Central memory CD8-positive, alpha-beta T cell (primary cell): Measurements from ENCODE around the gene HS3ST1.
"Not testable (repeated sequence)": the region's sequence is repeated elsewhere in the genome, so short reads cannot be mapped to it uniquely, and the experiment has no call there.

ENCODE experiments used
- ATAC-seq: fragments of 150-1000 bp; cut with Tn5 transposase; replicated peaks from 2 replicates; pipeline ENCODE4 v1.10.0; 2022; ENCODE audit warnings: mild to moderate bottlenecking, moderate FRiP score, moderate number of reproducible peaks; ENCODE audit not compliant: poor library complexity, severe bottlenecking; ENCODE audit errors: extremely low read depth
- DNase-seq, 2 donors: peaks; one replicate each; pipeline ENCODE4 v3.0.0; 2021; ENCODE audit warnings: low spot score in 2 of 2
- H3K27ac Mint-ChIP-seq: one replicate; pipeline ENCODE4 v1.8.0; 2022; ENCODE audit warnings: low read depth, mild to moderate bottlenecking, moderate library complexity, mixed read lengths
- H3K27me3 Mint-ChIP-seq: one replicate; pipeline ENCODE4 v1.8.0; 2022; ENCODE audit warnings: mixed read lengths
- H3K36me3 Mint-ChIP-seq: one replicate; pipeline ENCODE4 v1.8.0; 2022; ENCODE audit warnings: mild to moderate bottlenecking, moderate library complexity, mixed read lengths; ENCODE audit not compliant: insufficient read depth
- H3K4me1 Mint-ChIP-seq: one replicate; pipeline ENCODE4 v1.8.0; 2022; ENCODE audit warnings: mixed read lengths
- H3K4me3 Mint-ChIP-seq: one replicate; pipeline ENCODE4 v1.8.0; 2022; ENCODE audit warnings: mild to moderate bottlenecking, moderate library complexity, mixed read lengths
- H3K9me3 Mint-ChIP-seq: one replicate; pipeline ENCODE4 v1.8.0; 2022; ENCODE audit warnings: mixed read lengths

The HS3ST1 gene

GRCh38 chr4:11415409-11416070 is 13.2 kb downstream of the HS3ST1 start:
- ATAC-seq, result no peak
- Mint-ChIP-seq H3K4me1 (no peaks in the 10 kb centered on the region), H3K27ac (no peak overlapping the region)

GRCh38 chr4:11412211-11412610 is 16.5 kb downstream of the HS3ST1 start:
- Mint-ChIP-seq H3K4me3 (no peak overlapping the region), H3K4me1 (no peaks in the 10 kb centered on the region), H3K36me3 (peaks cover 3% of the 10 kb centered on the region)

More at GRCh38 chr4:11415409-11416070, 13.2 kb downstream of the HS3ST1 start:
- no peak for DNase-seq
- peaks cover 1% of the 10 kb centered on the region for H3K36me3 Mint-ChIP-seq
- no peaks in the 10 kb centered on the region for H3K9me3 Mint-ChIP-seq
- no peaks in the 10 kb centered on the region for H3K27me3 Mint-ChIP-seq
- no peak overlapping the region for H3K4me3 Mint-ChIP-seq

GRCh38 chr4:11409632-11410031 is 19.1 kb downstream of the HS3ST1 start:
- H3K9me3 Mint-ChIP-seq, result no peaks in the 10 kb centered on the region
- no peak overlapping the region for H3K4me3 Mint-ChIP-seq
- DNase-seq (no peak), ATAC-seq (no peak)
- H3K27me3 Mint-ChIP-seq, result peaks cover 9% of the 10 kb centered on the region
- peaks cover 3% of the 10 kb centered on the region for H3K36me3 Mint-ChIP-seq
- no peaks in the 10 kb centered on the region for H3K4me1 Mint-ChIP-seq
- H3K27ac Mint-ChIP-seq, result no peak overlapping the region

More at GRCh38 chr4:11412211-11412610, 16.5 kb downstream of the HS3ST1 start:
- no peak overlapping the region for H3K27ac Mint-ChIP-seq
- ATAC-seq (no peak), DNase-seq (no peak)
- no peaks in the 10 kb centered on the region for H3K9me3 Mint-ChIP-seq
- H3K27me3 Mint-ChIP-seq, result peaks cover 9% of the 10 kb centered on the region

- Mint-ChIP-seq H3K27me3 (peaks cover 9% of the 10 kb centered on the region), H3K9me3 (no peaks in the 10 kb centered on the region), H3K36me3 (peaks cover 3% of the 10 kb centered on the region), H3K27ac (no peak overlapping the region), H3K4me3 (no peak overlapping the region), H3K4me1 (no peaks in the 10 kb centered on the region)
- ATAC-seq (no peak), DNase-seq (no peak)
Observed at GRCh38 chr4:11408233-11408967, 20.3 kb downstream of the HS3ST1 start.

- H3K27ac Mint-ChIP-seq, result no peak overlapping the region
- H3K9me3 Mint-ChIP-seq, result no peaks in the 10 kb centered on the region
- DNase-seq (no peak), ATAC-seq (no peak)
- H3K36me3 Mint-ChIP-seq, result peaks cover 3% of the 10 kb centered on the region
- H3K27me3 Mint-ChIP-seq, result peaks cover 9% of the 10 kb centered on the region
- H3K4me3 Mint-ChIP-seq, result no peak overlapping the region
- H3K4me1 Mint-ChIP-seq, result no peaks in the 10 kb centered on the region
Observed at GRCh38 chr4:11407551-11407950, 21.1 kb downstream of the HS3ST1 start.

- no peak overlapping the region for H3K27ac Mint-ChIP-seq
- no peaks in the 10 kb centered on the region for H3K4me1 Mint-ChIP-seq
- peaks cover under 1% of the 10 kb centered on the region for H3K36me3 Mint-ChIP-seq
- H3K9me3 Mint-ChIP-seq, result no peaks in the 10 kb centered on the region
- H3K4me3 Mint-ChIP-seq, result no peak overlapping the region
- DNase-seq (no peak), ATAC-seq (no peak)
- no peaks in the 10 kb centered on the region for H3K27me3 Mint-ChIP-seq
Observed at GRCh38 chr4:11404431-11404830, 24.3 kb downstream of the HS3ST1 start.

- Mint-ChIP-seq H3K27me3 (no peaks in the 10 kb centered on the region), H3K4me3 (no peak overlapping the region), H3K9me3 (no peaks in the 10 kb centered on the region), H3K36me3 (no peaks in the 10 kb centered on the region), H3K4me1 (no peaks in the 10 kb centered on the region), H3K27ac (no peak overlapping the region)
- DNase-seq (no peak), ATAC-seq (no peak)
Observed at GRCh38 chr4:11402192-11402591, 26.5 kb downstream of the HS3ST1 start.

- Mint-ChIP-seq H3K27me3 (no peaks in the 10 kb centered on the region), H3K36me3 (no peaks in the 10 kb centered on the region), H3K4me1 (no peaks in the 10 kb centered on the region), H3K4me3 (no peak overlapping the region), H3K9me3 (no peaks in the 10 kb centered on the region), H3K27ac (no peak overlapping the region)
- ATAC-seq (no peak), DNase-seq (no peak)
Observed at GRCh38 chr4:11399461-11399971, 29.2 kb downstream of the HS3ST1 start.

- Mint-ChIP-seq H3K36me3 (no peaks in the 10 kb centered on the region), H3K27ac (no peak overlapping the region), H3K4me1 (no peaks in the 10 kb centered on the region), H3K9me3 (no peaks in the 10 kb centered on the region), H3K27me3 (no peaks in the 10 kb centered on the region), H3K4me3 (no peak overlapping the region)
- no peak for ATAC-seq
- DNase-seq, result no peak
Observed at GRCh38 chr4:11397819-11398610, 30.7 kb downstream of the HS3ST1 start.

- no peak for ATAC-seq
Observed at GRCh38 chr4:11397146-11397545, 31.5 kb downstream of the HS3ST1 start.

GRCh38 chr4:11393551-11393950 is 35.1 kb downstream of the HS3ST1 start:
- Mint-ChIP-seq H3K27me3 (no peaks in the 10 kb centered on the region), H3K9me3 (no peaks in the 10 kb centered on the region), H3K4me1 (no peaks in the 10 kb centered on the region), H3K4me3 (no peak overlapping the region), H3K27ac (no peak overlapping the region), H3K36me3 (no peaks in the 10 kb centered on the region)
- DNase-seq (no peak), ATAC-seq (no peak)

More at GRCh38 chr4:11397146-11397545, 31.5 kb downstream of the HS3ST1 start:
- DNase-seq, result no peak
- Mint-ChIP-seq H3K36me3 (no peaks in the 10 kb centered on the region), H3K27ac (no peak overlapping the region), H3K27me3 (no peaks in the 10 kb centered on the region), H3K9me3 (no peaks in the 10 kb centered on the region), H3K4me3 (no peak overlapping the region), H3K4me1 (no peaks in the 10 kb centered on the region)

- H3K4me1 Mint-ChIP-seq, H3K36me3 Mint-ChIP-seq, H3K9me3 Mint-ChIP-seq, H3K27ac Mint-ChIP-seq, ATAC-seq, H3K4me3 Mint-ChIP-seq, H3K27me3 Mint-ChIP-seq, DNase-seq: not testable (repeated sequence)
Observed at GRCh38 chr4:11384072-11384471, 44.6 kb downstream of the HS3ST1 start.
